DND-41 (cell line): ENCODE results near the gene ACSL6.

Experiments used
- EZH2 ChIP-seq: IDR thresholded peaks from 3 replicates; pipeline ENCODE4 v1.6.1; 2012; ENCODE audit warnings: borderline replicate concordance, low read depth, mild to moderate bottlenecking, moderate library complexity, low read length, inconsistent platforms; ENCODE audit not compliant: severe bottlenecking
- TF ChIP-seq, protein P1 (sequence below): IDR thresholded peaks from 2 replicates; pipeline ENCODE4 v1.5.1; 2012; ENCODE audit warnings: borderline replicate concordance, low read length, moderate library complexity, mild to moderate bottlenecking; ENCODE audit not compliant: poor library complexity, severe bottlenecking; ENCODE audit errors: extremely low read depth

DNA sequence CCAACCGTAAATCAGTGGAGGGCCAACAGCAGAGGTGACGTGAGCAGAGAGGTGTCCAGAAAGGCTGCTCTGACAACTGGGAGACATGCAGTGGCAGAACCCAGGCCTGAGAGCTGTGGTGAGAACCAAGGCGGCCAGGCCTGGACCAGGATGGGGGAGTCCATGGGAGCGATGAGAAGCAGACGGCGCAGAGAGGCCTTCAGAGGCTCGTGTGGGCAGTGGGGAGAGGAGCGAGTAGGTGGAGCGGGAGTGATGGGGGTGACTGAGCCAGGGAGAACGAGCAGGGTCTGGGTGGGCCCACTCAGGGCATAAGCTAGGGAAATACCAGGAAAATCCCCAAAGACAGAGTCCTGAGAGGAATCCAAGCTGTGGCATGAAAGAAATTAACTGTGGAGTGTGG is 41.1 kb upstream of the ACSL6 start:
- TF ChIP-seq, protein P1, sequence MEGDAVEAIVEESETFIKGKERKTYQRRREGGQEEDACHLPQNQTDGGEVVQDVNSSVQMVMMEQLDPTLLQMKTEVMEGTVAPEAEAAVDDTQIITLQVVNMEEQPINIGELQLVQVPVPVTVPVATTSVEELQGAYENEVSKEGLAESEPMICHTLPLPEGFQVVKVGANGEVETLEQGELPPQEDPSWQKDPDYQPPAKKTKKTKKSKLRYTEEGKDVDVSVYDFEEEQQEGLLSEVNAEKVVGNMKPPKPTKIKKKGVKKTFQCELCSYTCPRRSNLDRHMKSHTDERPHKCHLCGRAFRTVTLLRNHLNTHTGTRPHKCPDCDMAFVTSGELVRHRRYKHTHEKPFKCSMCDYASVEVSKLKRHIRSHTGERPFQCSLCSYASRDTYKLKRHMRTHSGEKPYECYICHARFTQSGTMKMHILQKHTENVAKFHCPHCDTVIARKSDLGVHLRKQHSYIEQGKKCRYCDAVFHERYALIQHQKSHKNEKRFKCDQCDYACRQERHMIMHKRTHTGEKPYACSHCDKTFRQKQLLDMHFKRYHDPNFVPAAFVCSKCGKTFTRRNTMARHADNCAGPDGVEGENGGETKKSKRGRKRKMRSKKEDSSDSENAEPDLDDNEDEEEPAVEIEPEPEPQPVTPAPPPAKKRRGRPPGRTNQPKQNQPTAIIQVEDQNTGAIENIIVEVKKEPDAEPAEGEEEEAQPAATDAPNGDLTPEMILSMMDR = no peak
- no peak for TF ChIP-seq EZH2
